WTC11 (cell line): ENCODE measurements around the gene CHIA. TPM values are rescaled to one million over a fixed set of nuclear protein-coding genes. Genes with fewer than 3 reads are reported as not detected.

Experiments
- ATAC-seq: fragments of 200-7000 bp; cut with Tn5 transposase; 2 replicates; pipeline ENCODE4 v1.10.0; 2021; ENCODE audit warnings: mild to moderate bottlenecking, moderate library complexity
- CTCF ChIA-PET: fragments of 300-600 bp; sonication (Branson Sonifier 250); formaldehyde crosslinking; loops from one replicate; lab custom pipeline; 2021; ENCODE audit warnings: antibody characterized with exemption; lab: Charles Lee
- POLR2A ChIA-PET: fragments of 350-600 bp; sonication (Branson Sonifier 250); formaldehyde crosslinking; loops from one replicate; lab custom pipeline; 2021; ENCODE audit warnings: antibody characterized with exemption; lab: Charles Lee
- DNase-seq: peaks from one replicate; pipeline ENCODE4 v3.0.0; 2021; ENCODE audit warnings: low spot score
- H3K27ac Mint-ChIP-seq: 2 replicates; pipeline ENCODE4 v1.8.0; 2021; ENCODE audit warnings: mixed read lengths
- H3K27me3 Mint-ChIP-seq: 2 replicates; pipeline ENCODE4 v1.8.0; 2021; ENCODE audit warnings: low read depth, mild to moderate bottlenecking, moderate library complexity, mixed read lengths
- H3K36me3 Mint-ChIP-seq: 2 replicates; pipeline ENCODE4 v1.8.0; 2021; ENCODE audit warnings: mixed read lengths
- H3K4me1 Mint-ChIP-seq: 2 replicates; pipeline ENCODE4 v1.8.0; 2022; ENCODE audit warnings: mixed read lengths
- H3K4me3 Mint-ChIP-seq: 2 replicates; pipeline ENCODE4 v1.8.0; 2021; ENCODE audit warnings: mild to moderate bottlenecking, moderate library complexity, mixed read lengths
- H3K9me3 Mint-ChIP-seq: 2 replicates; pipeline ENCODE4 v1.8.0; 2021; ENCODE audit warnings: mixed read lengths
- ATF1 ChIP-seq: sonication (generic); formaldehyde crosslinking; IDR thresholded peaks from 2 replicates; pipeline ENCODE4 v1.8.1; 2023; ENCODE audit warnings: mild to moderate bottlenecking, moderate library complexity, missing genetic modification reagents
- CBFB ChIP-seq: sonication (generic); formaldehyde crosslinking; IDR thresholded peaks from 2 replicates; pipeline ENCODE4 v1.8.1; 2022; ENCODE audit warnings: mild to moderate bottlenecking, low read depth, missing genetic modification reagents
- ELF4 ChIP-seq: sonication (generic); formaldehyde crosslinking; IDR thresholded peaks from 2 replicates; pipeline ENCODE4 v1.8.1; 2022; ENCODE audit warnings: low read depth, mild to moderate bottlenecking, moderate library complexity, missing genetic modification reagents
- HMGXB4 ChIP-seq: sonication (generic); formaldehyde crosslinking; IDR thresholded peaks from 2 replicates; pipeline ENCODE4 v1.8.1; 2023; ENCODE audit warnings: mild to moderate bottlenecking, moderate library complexity, missing genetic modification reagents
- JAZF1 ChIP-seq: fragments of 250-450 bp; sonication (Bioruptor Pico); IDR thresholded peaks from 2 replicates; pipeline ENCODE4 v1.9.0; 2021; ENCODE audit warnings: moderate library complexity, mild to moderate bottlenecking, inconsistent platforms
- OVOL2 ChIP-seq: fragments of 250-450 bp; sonication (Bioruptor Pico); IDR thresholded peaks from 2 replicates; pipeline ENCODE4 v1.9.0; 2021; ENCODE audit warnings: mild to moderate bottlenecking, borderline replicate concordance
- PREB ChIP-seq: sonication (generic); formaldehyde crosslinking; IDR thresholded peaks from 2 replicates; pipeline ENCODE4 v1.8.1; 2022; ENCODE audit warnings: mild to moderate bottlenecking, missing genetic modification reagents, moderate library complexity, borderline replicate concordance
- RORB ChIP-seq: fragments of 250-450 bp; sonication (Bioruptor Pico); IDR thresholded peaks from 2 replicates; pipeline ENCODE4 v1.9.0; 2021; ENCODE audit warnings: mild to moderate bottlenecking
- SMAD4 ChIP-seq: sonication (generic); formaldehyde crosslinking; IDR thresholded peaks from 2 replicates; pipeline ENCODE4 v1.8.0; 2022; ENCODE audit warnings: mild to moderate bottlenecking, missing genetic modification reagents
- SOX15 ChIP-seq: fragments of 250-450 bp; sonication (Bioruptor Pico); IDR thresholded peaks from 2 replicates; pipeline ENCODE4 v1.9.0; 2021; ENCODE audit warnings: mild to moderate bottlenecking
- TP53 ChIP-seq: sonication (generic); formaldehyde crosslinking; IDR thresholded peaks from 2 replicates; pipeline ENCODE4 v1.8.1; 2023; ENCODE audit warnings: mild to moderate bottlenecking, missing genetic modification reagents
- ZNF121 ChIP-seq: sonication (generic); formaldehyde crosslinking; IDR thresholded peaks from 2 replicates; pipeline ENCODE4 v1.8.0; 2023; ENCODE audit warnings: missing genetic modification reagents
- ZNF219 ChIP-seq: sonication (generic); formaldehyde crosslinking; IDR thresholded peaks from 2 replicates; pipeline ENCODE4 v1.8.0; 2023; ENCODE audit warnings: missing genetic modification reagents, mild to moderate bottlenecking, borderline replicate concordance
- ZNF532 ChIP-seq: fragments of 250-450 bp; sonication (Bioruptor Pico); IDR thresholded peaks from 2 replicates; pipeline ENCODE4 v1.9.0; 2021; ENCODE audit warnings: mild to moderate bottlenecking, borderline replicate concordance
- total RNA-seq: library from RNA; stranded (reverse); gene quantifications from 3 replicates; pipeline ENCODE4 v1.2.3, GENCODE V29; 2021
- TF ChIP-seq, protein P1 (sequence below): sonication (generic); formaldehyde crosslinking; IDR thresholded peaks from 2 replicates; pipeline ENCODE4 v1.8.1; 2023; ENCODE audit warnings: mild to moderate bottlenecking, missing genetic modification reagents, moderate library complexity
- TF ChIP-seq, protein P2 (sequence below): fragments of 250-450 bp; sonication (Bioruptor Pico); IDR thresholded peaks from 2 replicates; pipeline ENCODE4 v1.9.0; 2021; ENCODE audit warnings: mild to moderate bottlenecking
- TF ChIP-seq, protein P3 (sequence below): sonication (generic); formaldehyde crosslinking; IDR thresholded peaks from 2 replicates; pipeline ENCODE4 v1.8.1; 2022; ENCODE audit warnings: mild to moderate bottlenecking, moderate library complexity, missing genetic modification reagents
- TF ChIP-seq, protein P4 (sequence below): sonication (generic); formaldehyde crosslinking; IDR thresholded peaks from 2 replicates; pipeline ENCODE4 v1.8.0; 2022; ENCODE audit warnings: mild to moderate bottlenecking, missing genetic modification reagents

Gene CHIA
- total RNA-seq, 1 experiment from 2014 or later = not detected

GRCh38 chr1:111286912-111287311, 3.7 kb upstream of the CHIA start:
- CTCF ChIA-PET = no interaction called here
- TF ChIP-seq, protein P1, sequence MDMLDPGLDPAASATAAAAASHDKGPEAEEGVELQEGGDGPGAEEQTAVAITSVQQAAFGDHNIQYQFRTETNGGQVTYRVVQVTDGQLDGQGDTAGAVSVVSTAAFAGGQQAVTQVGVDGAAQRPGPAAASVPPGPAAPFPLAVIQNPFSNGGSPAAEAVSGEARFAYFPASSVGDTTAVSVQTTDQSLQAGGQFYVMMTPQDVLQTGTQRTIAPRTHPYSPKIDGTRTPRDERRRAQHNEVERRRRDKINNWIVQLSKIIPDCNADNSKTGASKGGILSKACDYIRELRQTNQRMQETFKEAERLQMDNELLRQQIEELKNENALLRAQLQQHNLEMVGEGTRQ = no peak
- TF ChIP-seq ELF4 (no peak), HMGXB4 (CRISPR knock-in tag) (no peak), ZNF121 (CRISPR knock-in tag) (no peak), ZNF219 (CRISPR knock-in tag) (no peak), ATF1 (no peak), JAZF1 (CRISPR knock-in tag) (no peak), PREB (no peak), SMAD4 (CRISPR knock-in tag) (no peak), TP53 (CRISPR knock-in tag) (no peak), OVOL2 (CRISPR knock-in tag) (no peak), CBFB (CRISPR knock-in tag) (no peak), ZNF532 (no peak), RORB (CRISPR knock-in tag) (no peak), SOX15 (CRISPR knock-in tag) (no peak)
- TF ChIP-seq, protein P2, sequence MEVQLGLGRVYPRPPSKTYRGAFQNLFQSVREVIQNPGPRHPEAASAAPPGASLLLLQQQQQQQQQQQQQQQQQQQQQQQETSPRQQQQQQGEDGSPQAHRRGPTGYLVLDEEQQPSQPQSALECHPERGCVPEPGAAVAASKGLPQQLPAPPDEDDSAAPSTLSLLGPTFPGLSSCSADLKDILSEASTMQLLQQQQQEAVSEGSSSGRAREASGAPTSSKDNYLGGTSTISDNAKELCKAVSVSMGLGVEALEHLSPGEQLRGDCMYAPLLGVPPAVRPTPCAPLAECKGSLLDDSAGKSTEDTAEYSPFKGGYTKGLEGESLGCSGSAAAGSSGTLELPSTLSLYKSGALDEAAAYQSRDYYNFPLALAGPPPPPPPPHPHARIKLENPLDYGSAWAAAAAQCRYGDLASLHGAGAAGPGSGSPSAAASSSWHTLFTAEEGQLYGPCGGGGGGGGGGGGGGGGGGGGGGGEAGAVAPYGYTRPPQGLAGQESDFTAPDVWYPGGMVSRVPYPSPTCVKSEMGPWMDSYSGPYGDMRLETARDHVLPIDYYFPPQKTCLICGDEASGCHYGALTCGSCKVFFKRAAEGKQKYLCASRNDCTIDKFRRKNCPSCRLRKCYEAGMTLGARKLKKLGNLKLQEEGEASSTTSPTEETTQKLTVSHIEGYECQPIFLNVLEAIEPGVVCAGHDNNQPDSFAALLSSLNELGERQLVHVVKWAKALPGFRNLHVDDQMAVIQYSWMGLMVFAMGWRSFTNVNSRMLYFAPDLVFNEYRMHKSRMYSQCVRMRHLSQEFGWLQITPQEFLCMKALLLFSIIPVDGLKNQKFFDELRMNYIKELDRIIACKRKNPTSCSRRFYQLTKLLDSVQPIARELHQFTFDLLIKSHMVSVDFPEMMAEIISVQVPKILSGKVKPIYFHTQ (CRISPR knock-in tag) = no peak
- TF ChIP-seq, protein P3, sequence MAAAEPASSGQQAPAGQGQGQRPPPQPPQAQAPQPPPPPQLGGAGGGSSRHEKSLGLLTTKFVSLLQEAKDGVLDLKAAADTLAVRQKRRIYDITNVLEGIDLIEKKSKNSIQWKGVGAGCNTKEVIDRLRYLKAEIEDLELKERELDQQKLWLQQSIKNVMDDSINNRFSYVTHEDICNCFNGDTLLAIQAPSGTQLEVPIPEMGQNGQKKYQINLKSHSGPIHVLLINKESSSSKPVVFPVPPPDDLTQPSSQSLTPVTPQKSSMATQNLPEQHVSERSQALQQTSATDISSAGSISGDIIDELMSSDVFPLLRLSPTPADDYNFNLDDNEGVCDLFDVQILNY = no peak
- TF ChIP-seq, protein P4, sequence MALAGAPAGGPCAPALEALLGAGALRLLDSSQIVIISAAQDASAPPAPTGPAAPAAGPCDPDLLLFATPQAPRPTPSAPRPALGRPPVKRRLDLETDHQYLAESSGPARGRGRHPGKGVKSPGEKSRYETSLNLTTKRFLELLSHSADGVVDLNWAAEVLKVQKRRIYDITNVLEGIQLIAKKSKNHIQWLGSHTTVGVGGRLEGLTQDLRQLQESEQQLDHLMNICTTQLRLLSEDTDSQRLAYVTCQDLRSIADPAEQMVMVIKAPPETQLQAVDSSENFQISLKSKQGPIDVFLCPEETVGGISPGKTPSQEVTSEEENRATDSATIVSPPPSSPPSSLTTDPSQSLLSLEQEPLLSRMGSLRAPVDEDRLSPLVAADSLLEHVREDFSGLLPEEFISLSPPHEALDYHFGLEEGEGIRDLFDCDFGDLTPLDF (CRISPR knock-in tag) = no peak
- ATAC-seq (no peak), DNase-seq (no peak)
- Mint-ChIP-seq H3K4me1 (no peaks in the 10 kb centered on the region), H3K4me3 (no peak overlapping the region), H3K27me3 (no peaks in the 10 kb centered on the region), H3K9me3 (peaks cover 6% of the 10 kb centered on the region), H3K27ac (no peak overlapping the region), H3K36me3 (no peaks in the 10 kb centered on the region)
- POLR2A ChIA-PET = no interaction called here
